T-helper 17 cell (primary cell): ENCODE data around the gene FAM83F. TPM values are rescaled to one million over a fixed set of nuclear protein-coding genes. Genes with fewer than 3 reads are reported as not detected.
"Not testable (repeated sequence)": the region's sequence is repeated elsewhere in the genome, so short reads cannot be mapped to it uniquely, and the experiment has no call there.

Experiments
- ATAC-seq: fragments of 150-1000 bp; cut with Tn5 transposase; 2 replicates; pipeline ENCODE4 v1.10.0; 2021; ENCODE audit warnings: mild to moderate bottlenecking, moderate library complexity
- DNase-seq, 3 donors: peaks; one replicate each; pipeline versions ENCODE4 v3.0.0 to v3.0.0-alpha.2; 2020 to 2021
- H3K9me3 ChIP-seq: one replicate; pipeline ENCODE4 v1.7.0; 2013; ENCODE audit warnings: low read length, mild to moderate bottlenecking; ENCODE audit not compliant: control insufficient read depth, poor library complexity, severe bottlenecking
- H3K27ac Mint-ChIP-seq: one replicate; pipeline ENCODE4 v1.8.0; 2022; ENCODE audit warnings: mild to moderate bottlenecking, moderate library complexity, mixed read lengths
- H3K27me3 Mint-ChIP-seq: one replicate; pipeline ENCODE4 v1.8.0; 2022; ENCODE audit warnings: mixed read lengths
- H3K36me3 Mint-ChIP-seq: one replicate; pipeline ENCODE4 v1.8.0; 2022; ENCODE audit warnings: low read depth, mixed read lengths
- H3K4me1 Mint-ChIP-seq: one replicate; pipeline ENCODE4 v1.8.0; 2022; ENCODE audit warnings: mild to moderate bottlenecking, mixed read lengths
- H3K4me3 Mint-ChIP-seq: one replicate; pipeline ENCODE4 v1.8.0; 2022; ENCODE audit warnings: mild to moderate bottlenecking, moderate library complexity, mixed read lengths
- total RNA-seq, 4 donors: library from RNA in 2 of 4; stranded (reverse) in 2 of 4; gene quantifications; one replicate each; pipeline ENCODE4 v1.2.3 and lab custom pipeline; 2022 to 2026

Gene FAM83F
- total RNA-seq, 2 donors from 2014 or later: 1.6 to 2.1 TPM

DNA sequence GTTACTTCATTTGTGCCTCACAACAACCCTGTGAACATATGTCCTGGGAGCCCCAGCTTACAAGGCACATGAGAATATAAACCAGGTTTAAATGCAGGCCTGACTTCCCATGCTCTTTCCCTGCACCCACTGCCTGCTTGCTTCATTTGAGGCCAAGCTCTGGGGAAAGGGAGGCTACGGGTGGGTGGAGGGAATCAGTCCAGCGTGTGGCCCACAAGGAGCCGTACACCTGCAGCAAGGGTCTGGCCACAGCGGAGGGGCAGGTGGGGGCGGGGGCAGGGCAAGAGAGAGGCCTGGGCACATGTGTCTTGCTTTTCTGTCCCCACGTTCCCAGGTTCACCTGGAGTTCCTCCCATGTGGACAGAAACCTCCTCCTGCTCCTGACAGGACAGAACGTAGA is 26.2 kb downstream of the FAM83F start:
- no peaks in the 10 kb centered on the region for H3K9me3 ChIP-seq
- no peaks in the 10 kb centered on the region for H3K36me3 Mint-ChIP-seq
- peaks cover 8% of the 10 kb centered on the region for H3K27me3 Mint-ChIP-seq
- no peak overlapping the region for H3K4me3 Mint-ChIP-seq
- H3K27ac Mint-ChIP-seq: no peak overlapping the region
- no peak for DNase-seq
- no peak for ATAC-seq
- peaks cover 3% of the 10 kb centered on the region for H3K4me1 Mint-ChIP-seq

- no peak for DNase-seq
- Mint-ChIP-seq H3K36me3 (no peaks in the 10 kb centered on the region), H3K27me3 (peaks cover 8% of the 10 kb centered on the region), H3K4me3 (no peak overlapping the region), H3K4me1 (peaks cover 3% of the 10 kb centered on the region), H3K27ac (no peak overlapping the region)
- no peak for ATAC-seq
- H3K9me3 ChIP-seq: no peaks in the 10 kb centered on the region
These were observed 26.7 kb downstream of the FAM83F start for GRCh38 chr22:40021401-40022000.

- Mint-ChIP-seq H3K4me1 (peaks cover 3% of the 10 kb centered on the region), H3K27ac (no peak overlapping the region), H3K36me3 (no peaks in the 10 kb centered on the region), H3K4me3 (no peak overlapping the region), H3K27me3 (peaks cover 8% of the 10 kb centered on the region)
- DNase-seq (no peak), ATAC-seq (no peak)
- H3K9me3 ChIP-seq: no peaks in the 10 kb centered on the region
These were observed 27.9 kb downstream of the FAM83F start for GRCh38 chr22:40022536-40023240.

DNA sequence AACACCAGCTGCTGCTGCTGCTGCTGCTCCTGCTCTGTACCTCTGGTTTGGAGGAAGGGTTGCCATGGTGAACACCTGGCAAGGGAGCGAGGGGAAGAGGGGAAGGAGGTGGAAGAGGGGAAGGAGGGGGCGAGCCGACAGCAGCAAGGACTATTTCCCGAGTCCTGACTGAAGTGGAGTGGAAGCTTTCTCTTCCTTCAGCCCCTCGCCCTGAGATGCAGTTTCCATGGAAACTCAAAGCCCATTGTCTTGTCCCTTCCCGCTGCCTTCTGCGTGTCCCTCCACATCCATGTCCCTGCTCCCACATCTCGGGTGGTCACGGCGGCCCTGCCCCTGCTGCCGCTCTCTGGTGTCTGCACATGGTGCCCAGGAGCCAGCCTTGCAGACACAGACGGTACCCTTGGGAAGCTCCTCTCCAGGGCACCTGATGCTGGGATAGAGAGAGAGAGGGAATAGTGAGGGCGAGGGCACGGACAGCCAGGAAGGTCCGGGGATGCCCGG is 28.6 kb downstream of the FAM83F start:
- peaks cover 8% of the 10 kb centered on the region for H3K27me3 Mint-ChIP-seq

GRCh38 chr22:40024201-40025061 is 29.7 kb downstream of the FAM83F start:
- Mint-ChIP-seq H3K4me1 (peaks cover 3% of the 10 kb centered on the region), H3K36me3 (no peaks in the 10 kb centered on the region), H3K27ac (no peak overlapping the region), H3K4me3 (no peak overlapping the region), H3K27me3 (no peaks in the 10 kb centered on the region)
- DNase-seq (peak; percentile 37 to 45 (median 41)), ATAC-seq (peak; percentile 77)
- H3K9me3 ChIP-seq: no peaks in the 10 kb centered on the region

More for the DNA sequence above, 28.6 kb downstream of the FAM83F start:
- Mint-ChIP-seq H3K27ac (no peak overlapping the region), H3K36me3 (no peaks in the 10 kb centered on the region), H3K4me3 (no peak overlapping the region), H3K4me1 (peaks cover 3% of the 10 kb centered on the region)
- DNase-seq (no peak), ATAC-seq (no peak)
- no peaks in the 10 kb centered on the region for H3K9me3 ChIP-seq

GRCh38 chr22:40025062-40025379 is 30.3 kb downstream of the FAM83F start:
- not testable (repeated sequence) for H3K4me1 Mint-ChIP-seq, DNase-seq, ATAC-seq, H3K27me3 Mint-ChIP-seq, H3K27ac Mint-ChIP-seq, H3K9me3 ChIP-seq, H3K4me3 Mint-ChIP-seq, H3K36me3 Mint-ChIP-seq

DNA sequence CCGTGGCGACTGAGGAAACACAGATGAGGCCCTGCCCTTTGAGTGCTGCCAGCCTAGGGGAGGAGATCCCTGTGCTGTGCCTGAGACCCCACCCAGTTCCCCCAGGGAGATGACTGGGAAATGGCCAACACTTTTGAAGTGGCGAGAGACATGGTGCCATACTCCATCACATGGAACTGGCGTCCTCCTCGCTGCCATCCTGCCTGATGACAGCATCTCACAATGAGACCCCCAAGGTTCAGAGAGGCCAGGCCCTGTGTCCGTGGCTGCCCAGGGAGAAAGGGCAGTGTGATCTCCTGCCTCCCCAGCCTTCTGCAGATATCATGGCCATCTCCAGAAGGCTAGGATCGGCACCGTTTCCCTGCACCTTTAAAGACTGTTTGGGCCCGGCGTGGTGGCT is 31.1 kb downstream of the FAM83F start:
- DNase-seq (no peak), ATAC-seq (no peak)
- peaks cover 3% of the 10 kb centered on the region for H3K4me1 Mint-ChIP-seq
- H3K9me3 ChIP-seq: no peaks in the 10 kb centered on the region
- no peaks in the 10 kb centered on the region for H3K36me3 Mint-ChIP-seq
- H3K4me3 Mint-ChIP-seq: no peak overlapping the region
- H3K27me3 Mint-ChIP-seq: no peaks in the 10 kb centered on the region
- H3K27ac Mint-ChIP-seq: no peak overlapping the region

GRCh38 chr22:40026641-40027040 is 31.9 kb downstream of the FAM83F start:
- H3K9me3 ChIP-seq: no peaks in the 10 kb centered on the region
- no peak for ATAC-seq
- Mint-ChIP-seq H3K27ac (no peak overlapping the region), H3K36me3 (no peaks in the 10 kb centered on the region), H3K27me3 (no peaks in the 10 kb centered on the region), H3K4me1 (peaks cover 5% of the 10 kb centered on the region), H3K4me3 (no peak overlapping the region)
- DNase-seq: no peak

- H3K27me3 Mint-ChIP-seq: no peaks in the 10 kb centered on the region
- H3K9me3 ChIP-seq: no peaks in the 10 kb centered on the region
- no peak overlapping the region for H3K4me3 Mint-ChIP-seq
- DNase-seq (no peak), ATAC-seq (no peak)
- H3K36me3 Mint-ChIP-seq: no peaks in the 10 kb centered on the region
- peaks cover 5% of the 10 kb centered on the region for H3K4me1 Mint-ChIP-seq
- H3K27ac Mint-ChIP-seq: no peak overlapping the region
These were observed 32.7 kb downstream of the FAM83F start for GRCh38 chr22:40027191-40028097.

GRCh38 chr22:40028098-40028425 is 33.3 kb downstream of the FAM83F start:
- peak overlapping the region; percentile 57 for H3K27ac Mint-ChIP-seq
- ATAC-seq (no peak), DNase-seq (no peak)
- peaks cover 5% of the 10 kb centered on the region for H3K4me1 Mint-ChIP-seq
- no peak overlapping the region for H3K4me3 Mint-ChIP-seq
- no peaks in the 10 kb centered on the region for H3K36me3 Mint-ChIP-seq
- no peaks in the 10 kb centered on the region for H3K9me3 ChIP-seq
- no peaks in the 10 kb centered on the region for H3K27me3 Mint-ChIP-seq

- no peaks in the 10 kb centered on the region for H3K27me3 Mint-ChIP-seq
- no peak for ATAC-seq
- no peak overlapping the region for H3K4me3 Mint-ChIP-seq
- peaks cover 5% of the 10 kb centered on the region for H3K4me1 Mint-ChIP-seq
- H3K9me3 ChIP-seq: no peaks in the 10 kb centered on the region
- DNase-seq: no peak
- H3K27ac Mint-ChIP-seq: no peak overlapping the region
- H3K36me3 Mint-ChIP-seq: no peaks in the 10 kb centered on the region
These were observed 34.6 kb downstream of the FAM83F start for GRCh38 chr22:40029189-40029890.

DNA sequence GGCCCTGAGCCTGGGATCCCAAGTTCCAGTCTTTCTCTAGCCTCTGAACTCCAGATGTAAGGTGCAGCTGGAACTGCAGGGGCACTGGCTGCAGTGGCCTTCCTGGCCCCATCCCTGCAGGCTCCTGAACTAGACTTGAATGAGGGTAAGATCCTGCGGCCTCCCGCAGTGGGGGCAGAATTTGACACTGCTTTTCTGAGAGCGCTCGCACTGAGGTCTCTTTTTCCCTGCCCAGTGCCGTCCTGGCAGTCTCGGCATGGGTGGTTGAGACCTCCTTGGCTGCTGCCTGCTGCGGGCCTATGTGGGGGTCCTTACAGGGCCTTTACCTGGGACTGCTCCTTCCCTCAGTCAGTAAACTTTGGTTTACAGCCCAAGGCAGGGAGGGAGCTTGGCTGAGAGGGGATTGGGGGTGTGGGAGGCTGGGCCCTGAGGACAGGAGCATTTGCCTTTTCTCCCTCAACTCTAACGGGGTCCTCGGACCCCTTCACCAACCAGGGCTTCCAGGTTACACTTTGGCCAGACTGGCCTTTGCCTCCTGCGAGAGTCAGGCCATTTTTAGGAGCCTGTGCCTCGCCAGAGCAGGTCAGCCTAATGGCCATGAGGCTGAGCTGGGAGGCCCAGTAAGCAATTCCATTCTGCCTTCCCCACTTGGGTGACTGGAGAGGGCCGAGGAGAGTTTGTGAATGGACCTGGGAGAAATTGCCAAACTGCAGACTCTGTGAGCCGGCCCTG is 35.4 kb downstream of the FAM83F start:
- Mint-ChIP-seq H3K27ac (no peak overlapping the region), H3K4me3 (no peak overlapping the region), H3K4me1 (peaks cover 2% of the 10 kb centered on the region), H3K36me3 (no peaks in the 10 kb centered on the region), H3K27me3 (peaks cover 3% of the 10 kb centered on the region)
- DNase-seq: no peak
- H3K9me3 ChIP-seq: no peaks in the 10 kb centered on the region
- no peak for ATAC-seq
